Measurements from ENCODE around the gene PTMA.

GRCh38 chr2:231687133-231687852 is 21.0 kb upstream of the PTMA start:
- no peak for TF ChIP-seq POLR2A (IDR thresholded peaks at IDR 0.05)
- TF ChIP-seq CTCF (IDR thresholded peaks at IDR 0.05), result peak; percentile 36 to 77 (median 60)

Data from heart left ventricle (tissue), 13 donors.